ENCODE results near the gene SYNCRIP.

- TF ChIP-seq EZH2 (IDR thresholded peaks at IDR 0.05; ENCODE audit: borderline replicate concordance, low read depth, low read length, poor library complexity, severe bottlenecking): no peak
- peak; percentile 46; the same call in 1 of the 2 replicates for TF ChIP-seq CTCF (conservative IDR thresholded peaks at IDR 0.05; ENCODE audit: low read depth, low read length)
Measured at GRCh38 chr6:85677234-85677956, 34.7 kb upstream of the SYNCRIP start.
